A549 (cell line): ENCODE measurements around the gene OR3A3. TPM values are rescaled to one million over a fixed set of nuclear protein-coding genes. Genes with fewer than 3 reads are reported as not detected.

Source experiments
- ATAC-seq, 2 experiments: fragments of 200-7000 bp in 1 of 2; fragments of >200 bp in 1 of 2; cut with Nextera tagmentation in 1 of 2; cut with Tn5 transposase in 1 of 2; 3 replicates each; pipeline versions ENCODE4 v1.8.0 to v1.9.1; 2018 to 2020; ENCODE audit warnings: mild to moderate bottlenecking in 1 of 2, moderate library complexity in 1 of 2
- CTCF ChIA-PET: fragments of 300-600 bp; sonication (Branson Sonifier 250); formaldehyde crosslinking; extraction: SDS; loops from one replicate; lab custom pipeline; 2021; ENCODE audit warnings: antibody characterized with exemption, inconsistent platforms; lab: Yijun Ruan, JAX
- POLR2A ChIA-PET: fragments of 350-600 bp; formaldehyde crosslinking; extraction: SDS; loops from one replicate; lab custom pipeline; 2021; ENCODE audit warnings: antibody characterized with exemption, inconsistent platforms; lab: Yijun Ruan, JAX
- DNase-seq, 2 experiments: peaks; one replicate each; pipeline versions ENCODE4 v3.0.0 to v3.0.0-alpha.2; 2011 to 2016; ENCODE audit warnings: low read depth in 1 of 2, low spot score in 1 of 2
- FAIRE-seq: peaks from 2 replicates; lab custom pipeline; 2011; peaks lifted over from hg19 to GRCh38; lab: Jason Lieb, UNC
- H3K27ac ChIP-seq, 2 experiments: fragments of >200 bp; sonication (Bioruptor Twin); formaldehyde crosslinking; 3 replicates each; pipeline ENCODE4 v1.5.1; 2016 to 2017
- H3K4me1 ChIP-seq: fragments of >200 bp; sonication (Bioruptor Twin); formaldehyde crosslinking; 3 replicates; pipeline ENCODE4 v1.6.1; 2016
- H3K4me2 ChIP-seq: fragments of >200 bp; sonication (Bioruptor Twin); formaldehyde crosslinking; 3 replicates; pipeline ENCODE4 v1.6.1; 2016
- H3K4me3 ChIP-seq: fragments of >200 bp; sonication (Bioruptor Twin); formaldehyde crosslinking; 3 replicates; pipeline ENCODE4 v1.5.1; 2016
- H3K9me3 ChIP-seq: fragments of >200 bp; sonication (Bioruptor Twin); formaldehyde crosslinking; 3 replicates; pipeline ENCODE4 v1.6.1; 2016
- EHF ChIP-seq: fragments of 250-450 bp; sonication (Bioruptor Pico); IDR thresholded peaks from 2 replicates; pipeline ENCODE4 v1.5.0; 2020; ENCODE audit warnings: mild to moderate bottlenecking
- EHMT2 ChIP-seq: fragments of 200-600 bp; sonication (generic); IDR thresholded peaks from 2 replicates; pipeline ENCODE4 v1.6.1; 2016; ENCODE audit warnings: antibody characterized with exemption, low read depth, mild to moderate bottlenecking, moderate library complexity
- GATA3 ChIP-seq: IDR thresholded peaks from 2 replicates; pipeline ENCODE4 v1.6.1; 2012; ENCODE audit warnings: borderline replicate concordance
- KDM5A ChIP-seq: fragments of 200-600 bp; sonication (generic); IDR thresholded peaks from 2 replicates; pipeline ENCODE4 v1.6.1; 2016; ENCODE audit warnings: antibody characterized with exemption, mild to moderate bottlenecking
- WGBS: methylation state at CpG from one replicate; pipeline ENCODE4 v1.1.6; 2017; ENCODE audit errors: missing lambda C conversion rate; 5-methylcytosine and 5-hydroxymethylcytosine counted together
- polyA plus RNA-seq, 4 experiments: library from polyadenylated mRNA; depleted of rRNA in 3 of 4; stranded (reverse); fragments of >200 nt; fragmentation: RNase III in 1 of 4; extraction: RNeasy Plus Mini Kit Qiagen cat#74134 plus additional on column Dnase treatment in 1 of 4; gene quantifications; 2 replicates in 3 of 4; 3 replicates in 1 of 4; pipeline ENCODE4 v1.2.3, GENCODE V29; 2011 to 2017
- small RNA-seq, 6 experiments: library from RNA; depleted of rRNA; stranded (forward); fragments of <200 nt; gene quantifications; one replicate each; pipeline ENCODE3, GENCODE V24; 2012
- TF ChIP-seq, protein P1 (sequence below): fragments of 200-600 bp; sonication (generic); IDR thresholded peaks from 2 replicates; pipeline ENCODE4 v1.6.1; 2016; ENCODE audit warnings: antibody characterized with exemption, mild to moderate bottlenecking, moderate library complexity

The OR3A3 gene
- polyA plus RNA-seq, 2 of the 4 experiments (the other 2 are of a cell fraction), result not detected

DNA sequence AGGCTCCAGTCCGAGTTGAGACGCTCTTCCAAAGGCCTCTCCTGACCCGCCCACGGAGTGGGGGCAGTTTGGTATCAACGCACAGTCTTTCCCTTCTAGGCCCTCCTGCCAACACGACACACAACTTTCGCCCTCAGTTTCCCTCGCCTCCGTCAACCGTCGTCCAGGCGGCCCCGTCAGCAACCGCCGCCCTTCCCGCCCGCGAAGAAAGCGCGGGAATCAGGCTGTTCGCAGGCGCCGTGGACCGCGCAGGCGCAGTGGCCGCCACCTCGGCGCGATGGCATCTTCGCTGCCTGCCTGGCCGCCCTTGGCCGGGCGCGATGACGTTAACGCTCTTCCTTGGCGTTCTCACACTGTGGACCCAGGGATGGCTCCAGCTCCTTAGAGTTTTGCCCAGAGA lies 60.4 kb downstream of the OR3A3 start, which contains the start of gene SPATA22 (continued):
- TF ChIP-seq, protein P1, sequence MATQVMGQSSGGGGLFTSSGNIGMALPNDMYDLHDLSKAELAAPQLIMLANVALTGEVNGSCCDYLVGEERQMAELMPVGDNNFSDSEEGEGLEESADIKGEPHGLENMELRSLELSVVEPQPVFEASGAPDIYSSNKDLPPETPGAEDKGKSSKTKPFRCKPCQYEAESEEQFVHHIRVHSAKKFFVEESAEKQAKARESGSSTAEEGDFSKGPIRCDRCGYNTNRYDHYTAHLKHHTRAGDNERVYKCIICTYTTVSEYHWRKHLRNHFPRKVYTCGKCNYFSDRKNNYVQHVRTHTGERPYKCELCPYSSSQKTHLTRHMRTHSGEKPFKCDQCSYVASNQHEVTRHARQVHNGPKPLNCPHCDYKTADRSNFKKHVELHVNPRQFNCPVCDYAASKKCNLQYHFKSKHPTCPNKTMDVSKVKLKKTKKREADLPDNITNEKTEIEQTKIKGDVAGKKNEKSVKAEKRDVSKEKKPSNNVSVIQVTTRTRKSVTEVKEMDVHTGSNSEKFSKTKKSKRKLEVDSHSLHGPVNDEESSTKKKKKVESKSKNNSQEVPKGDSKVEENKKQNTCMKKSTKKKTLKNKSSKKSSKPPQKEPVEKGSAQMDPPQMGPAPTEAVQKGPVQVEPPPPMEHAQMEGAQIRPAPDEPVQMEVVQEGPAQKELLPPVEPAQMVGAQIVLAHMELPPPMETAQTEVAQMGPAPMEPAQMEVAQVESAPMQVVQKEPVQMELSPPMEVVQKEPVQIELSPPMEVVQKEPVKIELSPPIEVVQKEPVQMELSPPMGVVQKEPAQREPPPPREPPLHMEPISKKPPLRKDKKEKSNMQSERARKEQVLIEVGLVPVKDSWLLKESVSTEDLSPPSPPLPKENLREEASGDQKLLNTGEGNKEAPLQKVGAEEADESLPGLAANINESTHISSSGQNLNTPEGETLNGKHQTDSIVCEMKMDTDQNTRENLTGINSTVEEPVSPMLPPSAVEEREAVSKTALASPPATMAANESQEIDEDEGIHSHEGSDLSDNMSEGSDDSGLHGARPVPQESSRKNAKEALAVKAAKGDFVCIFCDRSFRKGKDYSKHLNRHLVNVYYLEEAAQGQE, result no peak

DNA sequence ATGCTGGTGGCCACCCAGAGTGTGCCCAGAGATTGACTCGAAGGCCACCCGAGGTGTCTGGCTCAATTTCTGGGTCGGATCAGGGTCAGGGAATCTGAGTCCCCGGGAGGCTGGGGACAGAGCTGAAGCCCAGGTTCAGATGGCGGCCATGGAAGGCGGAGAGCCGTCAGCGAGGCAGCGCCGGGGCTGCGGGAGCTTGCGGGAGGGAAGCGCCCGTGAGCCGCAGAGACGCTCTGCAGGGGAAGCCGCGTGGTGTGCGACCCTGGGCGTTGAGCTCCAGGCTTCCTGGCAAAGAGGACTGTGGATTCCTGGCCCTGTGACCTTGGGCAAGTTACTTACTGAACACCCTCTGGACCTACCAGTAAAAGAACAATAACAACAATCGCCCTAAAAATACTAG lies 61.0 kb downstream of the OR3A3 start:
- ATAC-seq (no peak), FAIRE-seq (no peak), DNase-seq (no peak)
- Histone ChIP-seq H3K4me1 (peaks cover 25% of the 10 kb centered on the region; the same call in 2 of the 3 replicates), H3K9me3 (no peaks in the 10 kb centered on the region), H3K4me2 (no peak overlapping the region), H3K4me3 (no peak overlapping the region), H3K27ac (no peak overlapping the region)
- ChIA-PET CTCF (interaction anchor here (0.9 kb wide), 1 partner anchor 15 kb away, joined by 3 read pairs; no protein-coding TSS in a partner anchor), POLR2A (no interaction called here)
- WGBS, result 87% methylated on average over 21 of the region's 21 CpGs
- TF ChIP-seq GATA3, result no peak
- no peak for TF ChIP-seq EHF (CRISPR knock-in tag)
- no peak for TF ChIP-seq KDM5A
- TF ChIP-seq EHMT2, result no peak

Small RNA genes lying within 50 kb of the gene (small RNA-seq; reads per million reads assigned to genes)
- 0 reads per million in 6 experiments for gene OR1AC1P

Other genes starting within 250 kb of the OR3A3 start
- gene OR1A2, start 213.9 kb upstream of the OR3A3 start, polyA plus RNA-seq (2011; rRNA removed), result not detected in 2 replicates
- not detected in 3 replicates for gene OR1A2, start 213.9 kb upstream of the OR3A3 start, polyA plus RNA-seq (2017; fragmentation: RNase III; extraction: RNeasy Plus Mini Kit Qiagen cat#74134 plus additional on column Dnase treatment)
- not detected in 2 replicates for gene OR1A1, start 203.7 kb upstream of the OR3A3 start, polyA plus RNA-seq (2011; rRNA removed)
- not detected in 3 replicates for gene OR1A1, start 203.7 kb upstream of the OR3A3 start, polyA plus RNA-seq (2017; fragmentation: RNase III; extraction: RNeasy Plus Mini Kit Qiagen cat#74134 plus additional on column Dnase treatment)
- gene OR3A1, start 113.0 kb upstream of the OR3A3 start, polyA plus RNA-seq (2011; rRNA removed), result not detected in 2 replicates
- gene OR3A1, start 113.0 kb upstream of the OR3A3 start, polyA plus RNA-seq (2017; fragmentation: RNase III; extraction: RNeasy Plus Mini Kit Qiagen cat#74134 plus additional on column Dnase treatment), result not detected in 3 replicates
- gene OR3A2, start 25.1 kb upstream of the OR3A3 start, polyA plus RNA-seq (2011; rRNA removed), result not detected in 2 replicates
- gene OR3A2, start 25.1 kb upstream of the OR3A3 start, polyA plus RNA-seq (2017; fragmentation: RNase III; extraction: RNeasy Plus Mini Kit Qiagen cat#74134 plus additional on column Dnase treatment), result not detected in 3 replicates
- not detected in 2 replicates for gene OR1E1, start 13.0 kb upstream of the OR3A3 start, polyA plus RNA-seq (2011; rRNA removed)
- not detected in 3 replicates for gene OR1E1, start 13.0 kb upstream of the OR3A3 start, polyA plus RNA-seq (2017; fragmentation: RNase III; extraction: RNeasy Plus Mini Kit Qiagen cat#74134 plus additional on column Dnase treatment)
- not detected in 2 replicates for gene OR1E2, start 22.5 kb downstream of the OR3A3 start, polyA plus RNA-seq (2011; rRNA removed)
- gene OR1E2, start 22.5 kb downstream of the OR3A3 start, polyA plus RNA-seq (2017; fragmentation: RNase III; extraction: RNeasy Plus Mini Kit Qiagen cat#74134 plus additional on column Dnase treatment), result not detected in 3 replicates
- gene SPATA22, start 60.4 kb downstream of the OR3A3 start, polyA plus RNA-seq (2011; rRNA removed), result not detected in 2 replicates
- not detected in 3 replicates for gene SPATA22, start 60.4 kb downstream of the OR3A3 start, polyA plus RNA-seq (2017; fragmentation: RNase III; extraction: RNeasy Plus Mini Kit Qiagen cat#74134 plus additional on column Dnase treatment)
- not detected in 2 replicates for gene ASPA, start 64.6 kb downstream of the OR3A3 start, polyA plus RNA-seq (2011; rRNA removed)
- not detected in 3 replicates for gene ASPA, start 64.6 kb downstream of the OR3A3 start, polyA plus RNA-seq (2017; fragmentation: RNase III; extraction: RNeasy Plus Mini Kit Qiagen cat#74134 plus additional on column Dnase treatment)
- 1.2 TPM in 2 replicates for gene TRPV3, start 146.4 kb downstream of the OR3A3 start, polyA plus RNA-seq (2011; rRNA removed)
- gene TRPV3, start 146.4 kb downstream of the OR3A3 start, polyA plus RNA-seq (2017; fragmentation: RNase III; extraction: RNeasy Plus Mini Kit Qiagen cat#74134 plus additional on column Dnase treatment), result 0.44 to 0.54 TPM (median 0.46 TPM) in 3 replicates
- 3.0 and 4.3 TPM in 2 replicates for gene TRPV1, start 198.0 kb downstream of the OR3A3 start, polyA plus RNA-seq (2011; rRNA removed)
- 5.0 to 5.3 TPM (median 5.1 TPM) in 3 replicates for gene TRPV1, start 198.0 kb downstream of the OR3A3 start, polyA plus RNA-seq (2017; fragmentation: RNase III; extraction: RNeasy Plus Mini Kit Qiagen cat#74134 plus additional on column Dnase treatment)
- 10.7 and 13.4 TPM in 2 replicates for gene SHPK, start 224.9 kb downstream of the OR3A3 start, polyA plus RNA-seq (2011; rRNA removed)
- gene SHPK, start 224.9 kb downstream of the OR3A3 start, polyA plus RNA-seq (2017; fragmentation: RNase III; extraction: RNeasy Plus Mini Kit Qiagen cat#74134 plus additional on column Dnase treatment), result 9.5 to 11.2 TPM (median 10.9 TPM) in 3 replicates
- gene CTNS, start 225.4 kb downstream of the OR3A3 start, polyA plus RNA-seq (2011; rRNA removed), result 6.5 and 7.4 TPM in 2 replicates
- 15.5 to 20.3 TPM (median 16.3 TPM) in 3 replicates for gene CTNS, start 225.4 kb downstream of the OR3A3 start, polyA plus RNA-seq (2017; fragmentation: RNase III; extraction: RNeasy Plus Mini Kit Qiagen cat#74134 plus additional on column Dnase treatment)